Ishikawa (cell line): ENCODE measurements around the gene LXN.

Experiments used
- CEBPB ChIP-seq: IDR thresholded peaks from 2 replicates; pipeline ENCODE4 v1.6.1; 2012
- CREB1 ChIP-seq: IDR thresholded peaks from 2 replicates; pipeline ENCODE4 v1.6.1; 2012; ENCODE audit warnings: low read depth
- EP300 ChIP-seq: IDR thresholded peaks from 2 replicates; pipeline ENCODE4 v1.6.1; 2012; ENCODE audit warnings: borderline replicate concordance
- REST ChIP-seq: IDR thresholded peaks from 2 replicates; pipeline ENCODE4 v1.6.1; 2012; ENCODE audit warnings: low read depth, mild to moderate bottlenecking
- TCF12 ChIP-seq: IDR thresholded peaks from 2 replicates; pipeline ENCODE4 v1.6.1; 2012; ENCODE audit warnings: low read depth

- TF ChIP-seq REST (no peak), TCF12 (no peak), CREB1 (no peak), CEBPB (no peak), EP300 (no peak)
Observed at GRCh38 chr3:158671821-158672214, 630 bp downstream of the LXN start.
